ENCODE data around the gene JMJD8.

Gene JMJD8

GRCh38 chr16:675884-676564 is 8.1 kb downstream of the JMJD8 start:
- DNase-seq (ENCODE audit: low spot score): no peak

GRCh38 chr16:674968-675883 is 8.9 kb downstream of the JMJD8 start, which contains the start of gene RHBDL1:
Gene RHBDL1 (plus strand): TSS chr16:675671. CDS start chr16:675791, 120 bp downstream.
- no peak for DNase-seq (ENCODE audit: low spot score)

GRCh38 chr16:674214-674881 is 9.8 kb downstream of the JMJD8 start:
- DNase-seq (ENCODE audit: low spot score): no peak

- no peak for DNase-seq (ENCODE audit: low spot score)
These were observed 10.6 kb downstream of the JMJD8 start for GRCh38 chr16:673399-673991.

GRCh38 chr16:672851-673250 is 11.3 kb downstream of the JMJD8 start:
- no peak for DNase-seq (ENCODE audit: low spot score)

GRCh38 chr16:672371-672770 is 11.8 kb downstream of the JMJD8 start:
- DNase-seq (ENCODE audit: low spot score): no peak

- no peak for DNase-seq (ENCODE audit: low spot score)
These were observed 12.6 kb downstream of the JMJD8 start for GRCh38 chr16:671353-672131.

- DNase-seq (ENCODE audit: low spot score): no peak
These were observed 13.4 kb downstream of the JMJD8 start for GRCh38 chr16:670485-671352.

GRCh38 chr16:669666-670065 is 14.5 kb downstream of the JMJD8 start:
- DNase-seq (ENCODE audit: low spot score): no peak

- no peak for DNase-seq (ENCODE audit: low spot score)
These were observed 15.5 kb downstream of the JMJD8 start for GRCh38 chr16:668519-669171.

GRCh38 chr16:667780-668518 is 16.2 kb downstream of the JMJD8 start, which contains the start of gene RHOT2:
Gene RHOT2 (plus strand): TSS chr16:668132. CDS start chr16:668200, 68 bp downstream.
- peak; percentile 95 for DNase-seq (ENCODE audit: low spot score)

GRCh38 chr16:667113-667779 is 16.9 kb downstream of the JMJD8 start:
- no peak for DNase-seq (ENCODE audit: low spot score)

- DNase-seq (ENCODE audit: low spot score): no peak
These were observed 17.6 kb downstream of the JMJD8 start for GRCh38 chr16:666572-666971.

- no peak for DNase-seq (ENCODE audit: low spot score)
These were observed 21.5 kb downstream of the JMJD8 start for GRCh38 chr16:662597-662996.

- no peak for DNase-seq (ENCODE audit: low spot score)
These were observed 22.0 kb downstream of the JMJD8 start for GRCh38 chr16:662095-662494.

GRCh38 chr16:661184-661821 is 22.8 kb downstream of the JMJD8 start:
- no peak for DNase-seq (ENCODE audit: low spot score)

GRCh38 chr16:660459-661183 is 23.5 kb downstream of the JMJD8 start:
- peak; percentile 85 for DNase-seq (ENCODE audit: low spot score)

All from left forelimb (tissue), 1 donor.